CD4-positive, alpha-beta memory T cell (primary cell): ENCODE data around the gene CUL9. TPM values are rescaled to one million over a fixed set of nuclear protein-coding genes. Genes with fewer than 3 reads are reported as not detected.

ENCODE experiments used
- CTCF ChIA-PET: fragments of 350-600 bp; sonication (Branson Sonifier 250); formaldehyde crosslinking; loops from one replicate; lab custom pipeline; 2021; ENCODE audit warnings: inconsistent platforms; ENCODE audit not compliant: partially characterized antibody; lab: Charles Lee
- POLR2A ChIA-PET: fragments of 350-600 bp; sonication (Branson Sonifier 250); formaldehyde crosslinking; loops from one replicate; lab custom pipeline; 2021; ENCODE audit not compliant: partially characterized antibody; lab: Charles Lee
- DNase-seq, 5 donors: peaks; one replicate each; pipeline versions ENCODE4 v3.0.0 to v3.0.0-alpha.2; 2020 to 2022; ENCODE audit warnings: mixed read lengths in 1 of 5
- H3K27ac ChIP-seq: one replicate; pipeline ENCODE4 v1.7.0; 2013; ENCODE audit warnings: low read depth, low read length
- H3K27me3 ChIP-seq: 2 replicates; pipeline ENCODE4 v1.7.0; 2013; ENCODE audit warnings: mild to moderate bottlenecking, low read length, moderate library complexity; ENCODE audit not compliant: insufficient read depth
- H3K36me3 ChIP-seq: 2 replicates; pipeline ENCODE4 v1.7.0; 2013; ENCODE audit warnings: mild to moderate bottlenecking, low read length, moderate library complexity; ENCODE audit not compliant: insufficient read depth
- H3K4me1 ChIP-seq: 2 replicates; pipeline ENCODE4 v1.7.0; 2013; ENCODE audit warnings: mild to moderate bottlenecking, low read length, moderate library complexity; ENCODE audit not compliant: insufficient read depth
- H3K4me3 ChIP-seq, 2 donors: one replicate each; pipeline ENCODE4 v1.7.0; 2013; ENCODE audit warnings: low read length in 2 of 2, mild to moderate bottlenecking in 1 of 2
- H3K9me3 ChIP-seq, 2 donors: one replicate each; pipeline ENCODE4 v1.7.0; 2013; ENCODE audit warnings: low read length in 2 of 2, control low read depth in 1 of 2; ENCODE audit not compliant: control insufficient read depth in 1 of 2
- H3K27ac Mint-ChIP-seq, 7 donors: one replicate each; pipeline ENCODE4 v1.8.0; 2020 to 2021; ENCODE audit warnings: mixed read lengths in 7 of 7, mild to moderate bottlenecking in 6 of 7, inconsistent platforms in 3 of 7, moderate library complexity in 3 of 7
- H3K27me3 Mint-ChIP-seq, 2 donors: one replicate each; pipeline ENCODE4 v1.8.0; 2020 to 2021; ENCODE audit warnings: mixed read lengths in 2 of 2
- H3K36me3 Mint-ChIP-seq, 2 donors: one replicate each; pipeline ENCODE4 v1.8.0; 2020 to 2021; ENCODE audit warnings: mixed read lengths in 2 of 2, inconsistent platforms in 1 of 2, mild to moderate bottlenecking in 1 of 2
- H3K4me1 Mint-ChIP-seq, 4 donors: one replicate each; pipeline ENCODE4 v1.8.0; 2020 to 2021; ENCODE audit warnings: mixed read lengths in 4 of 4, mild to moderate bottlenecking in 1 of 4
- H3K4me3 Mint-ChIP-seq, 8 donors: one replicate each; pipeline ENCODE4 v1.8.0; 2020 to 2021; ENCODE audit warnings: mixed read lengths in 8 of 8, mild to moderate bottlenecking in 7 of 8, moderate library complexity in 6 of 8, inconsistent platforms in 3 of 8
- H3K9me3 Mint-ChIP-seq, 8 donors: one replicate each; pipeline ENCODE4 v1.8.0; 2020 to 2021; ENCODE audit warnings: mixed read lengths in 8 of 8, mild to moderate bottlenecking in 5 of 8, inconsistent platforms in 3 of 8, moderate library complexity in 1 of 8
- intact Hi-C: fragments of 100-400 bp; cut with micrococcal nuclease; formaldehyde crosslinking; loops from one replicate; pipeline ENCODE4 v1.15.1; 2023
- polyA plus RNA-seq, 2 donors: library from polyadenylated mRNA; unstranded; fragments of 300-500 nt; fragmentation: Illumina TruSeq; gene quantifications; one replicate each; pipeline ENCODE4 v1.2.3, GENCODE V29; 2021
- total RNA-seq, 2 experiments: library from RNA; stranded (reverse); gene quantifications; one replicate each; pipeline ENCODE4 v1.2.3, GENCODE V29; 2021

The CUL9 gene
- total and polyA plus RNA-seq, 4 experiments from 2014 or later, result 8.3 to 95.2 (median 54.9) TPM

- intact Hi-C loops, result no loop called here
- Mint-ChIP-seq H3K9me3 (no peaks in the 10 kb centered on the region), H3K27ac (peak overlapping the region; percentile 97 to 100 (median 100)), H3K27me3 (no peaks in the 10 kb centered on the region), H3K36me3 (peaks cover 17 to 40% of the 10 kb centered on the region in 2 donors), H3K4me3 (no peak overlapping the region), H3K4me1 (peaks cover 27 to 58% (median 43%) of the 10 kb centered on the region in 4 donors)
- ChIA-PET POLR2A (interaction anchor here (1.0 to 4.2 kb wide), 5 partner anchors 22 to 293 kb away, joined by 3 to 39 read pairs (median 5); partner anchors contain the start of genes POLR1C, SRF, YIPF3 and ZNF318), CTCF (interaction anchor here (1.1 kb wide), 2 partner anchors 32 to 39 kb away, joined by 3 read pairs; no protein-coding TSS in a partner anchor)
- Histone ChIP-seq H3K4me3 (no peak overlapping the region), H3K4me1 (peaks cover 57% of the 10 kb centered on the region), H3K27ac (peak overlapping the region; percentile 96), H3K9me3 (no peaks in the 10 kb centered on the region), H3K27me3 (no peaks in the 10 kb centered on the region), H3K36me3 (peaks cover 11% of the 10 kb centered on the region)
- DNase-seq, result peak in 1 of 5 donors; percentile 46
These were observed 41.2 kb downstream of the CUL9 start for GRCh38 chr6:43223175-43223574.

- Mint-ChIP-seq H3K27me3 (peaks cover 0 to 1% of the 10 kb centered on the region in 2 donors), H3K4me3 (peak overlapping the region in 6 of 8 donors; percentile 25 to 43 (median 28)), H3K27ac (peak overlapping the region; percentile 96 to 100 (median 99)), H3K36me3 (peaks cover 5 to 22% of the 10 kb centered on the region in 2 donors), H3K4me1 (peaks cover 32 to 72% (median 49%) of the 10 kb centered on the region in 4 donors), H3K9me3 (no peaks in the 10 kb centered on the region)
- no peak for DNase-seq
- Histone ChIP-seq H3K27me3 (no peaks in the 10 kb centered on the region), H3K36me3 (peaks cover 4% of the 10 kb centered on the region), H3K9me3 (no peaks in the 10 kb centered on the region), H3K4me1 (peaks cover 72% of the 10 kb centered on the region), H3K27ac (peak overlapping the region; percentile 96), H3K4me3 (no peak overlapping the region)
- ChIA-PET POLR2A (interaction anchor here (0.7 to 1.0 kb wide), 2 partner anchors 11 to 44 kb away, joined by 3 read pairs; partner anchors contain the start of gene CUL9), CTCF (interaction anchor here (0.6 to 1.2 kb wide), 2 partner anchors 9 to 47 kb away, joined by 3 read pairs; no protein-coding TSS in a partner anchor)
- intact Hi-C loops, result loop anchor here (5.0 kb wide), 1 partner anchor 141 kb away; the partner anchor contains the start of gene ZNF318
These were observed 44.3 kb downstream of the CUL9 start for GRCh38 chr6:43226192-43226851.

- Mint-ChIP-seq H3K4me1 (peaks cover 26 to 48% (median 34%) of the 10 kb centered on the region in 4 donors), H3K36me3 (peaks cover 4 to 9% of the 10 kb centered on the region in 2 donors), H3K4me3 (peak within 1 kb of the TSS; percentile 88 to 96 (median 92)), H3K27ac (peak within 1 kb of the TSS; percentile 94 to 97 (median 95)), H3K27me3 (peaks cover 3 to 4% of the 10 kb centered on the region in 2 donors), H3K9me3 (no peaks in the 10 kb centered on the region)
- peak; percentile 71 to 84 (median 79) for DNase-seq
- Histone ChIP-seq H3K27ac (peak within 1 kb of the TSS; percentile 63), H3K36me3 (no peaks in the 10 kb centered on the region), H3K9me3 (no peaks in the 10 kb centered on the region), H3K27me3 (no peaks in the 10 kb centered on the region), H3K4me3 (peak within 1 kb of the TSS; percentile 11 to 69), H3K4me1 (peaks cover 49% of the 10 kb centered on the region)
- intact Hi-C loops, result loop anchor here (1.0 to 5.0 kb wide), 4 partner anchors 18 to 169 kb away; partner anchors contain the start of genes SRF and ZNF318
- POLR2A ChIA-PET, result interaction anchor here (0.6 to 3.2 kb wide), 18 partner anchors 9 to 1494 kb away, joined by 3 to 25 read pairs (median 4); partner anchors contain the start of genes ABCC10, CRIP3, CUL7 and CUL9
- CTCF ChIA-PET, result interaction anchor here (0.6 to 3.0 kb wide), 35 partner anchors 9 to 839 kb away, joined by 3 to 30 read pairs (median 4); partner anchors contain the start of genes CUL9 and RRP36
These were observed 47.2 kb downstream of the CUL9 start, which contains the start of gene DNPH1 for GRCh38 chr6:43228951-43229802. Gene DNPH1, minus strand, starts transcription at chr6:43229481. Its CDS starts 25 bp downstream, at chr6:43229456.

- H3K36me3 ChIP-seq, result no peaks in the 10 kb centered on the region
- peak overlapping the region in 1 of 2 donors; percentile 69 for H3K4me3 ChIP-seq
- ChIA-PET POLR2A (interaction anchor here (0.6 to 3.2 kb wide), 14 partner anchors 8 to 1495 kb away, joined by 3 to 25 read pairs (median 6); partner anchors contain the start of genes CRIP3, CUL9, POLH and POLR1C), CTCF (interaction anchor here (0.9 to 3.0 kb wide), 24 partner anchors 8 to 487 kb away, joined by 3 to 30 read pairs (median 6); partner anchors contain the start of genes CUL9 and RRP36)
- H3K27ac ChIP-seq, result peak overlapping the region; percentile 63
- no peak for DNase-seq
- peaks cover 21 to 42% (median 29%) of the 10 kb centered on the region in 4 donors for H3K4me1 Mint-ChIP-seq
- peaks cover 40% of the 10 kb centered on the region for H3K4me1 ChIP-seq
- no peaks in the 10 kb centered on the region for H3K27me3 ChIP-seq
- peak overlapping the region; percentile 71 to 96 (median 90) for H3K27ac Mint-ChIP-seq
- peak overlapping the region; percentile 81 to 94 (median 88) for H3K4me3 Mint-ChIP-seq
- H3K9me3 Mint-ChIP-seq, result no peaks in the 10 kb centered on the region
- no peaks in the 10 kb centered on the region for H3K9me3 ChIP-seq
- peaks cover 0 to 5% of the 10 kb centered on the region in 2 donors for H3K36me3 Mint-ChIP-seq
- intact Hi-C loops, result loop anchor here (1.0 to 5.0 kb wide), 4 partner anchors 17 to 168 kb away; partner anchors contain the start of genes SRF and ZNF318
- H3K27me3 Mint-ChIP-seq, result peaks cover 3 to 4% of the 10 kb centered on the region in 2 donors
These were observed 48.0 kb downstream of the CUL9 start for GRCh38 chr6:43229803-43230620.

- no peak for DNase-seq
- peak overlapping the region in 6 of 8 donors; percentile 8 to 44 (median 12) for H3K4me3 Mint-ChIP-seq
- H3K9me3 Mint-ChIP-seq, result no peaks in the 10 kb centered on the region
- POLR2A ChIA-PET, result interaction anchor here (3.1 kb wide), 1 partner anchor 11 kb away, joined by 15 read pairs; no protein-coding TSS in a partner anchor
- H3K27ac Mint-ChIP-seq, result peak overlapping the region in 2 of 7 donors; percentile 26 to 82
- peaks cover 0 to 5% of the 10 kb centered on the region in 2 donors for H3K36me3 Mint-ChIP-seq
- Histone ChIP-seq H3K4me1 (peaks cover 30% of the 10 kb centered on the region), H3K9me3 (no peaks in the 10 kb centered on the region), H3K27me3 (no peaks in the 10 kb centered on the region), H3K4me3 (no peak overlapping the region), H3K36me3 (no peaks in the 10 kb centered on the region), H3K27ac (no peak overlapping the region)
- H3K27me3 Mint-ChIP-seq, result peaks cover 3 to 4% of the 10 kb centered on the region in 2 donors
- CTCF ChIA-PET, result interaction anchor here (2.0 to 3.0 kb wide), 2 partner anchors 16 to 21 kb away, joined by 6 to 30 read pairs; no protein-coding TSS in a partner anchor
- H3K4me1 Mint-ChIP-seq, result peaks cover 17 to 34% (median 22%) of the 10 kb centered on the region in 4 donors
- intact Hi-C loops, result no loop called here
These were observed 49.1 kb downstream of the CUL9 start for GRCh38 chr6:43231053-43231452.
